Liver (tissue), 9 donors: ENCODE measurements around the gene MXD4. TPM values are rescaled to one million over a fixed set of nuclear protein-coding genes. Genes with fewer than 3 reads are reported as not detected.
A peak's percentile ranks its signal among the peaks of the same experiment; 100 is the strongest.

Source experiments
- DNase-seq: peaks from one replicate; pipeline ENCODE4 v3.0.0-alpha.2; 2017; ENCODE audit warnings: low spot score
- H3K27ac ChIP-seq, 2 donors: one replicate each; pipeline ENCODE4 v1.7.0; 2013; ENCODE audit warnings: inconsistent platforms in 2 of 2, low read length in 2 of 2, control low read depth in 1 of 2, low read depth in 1 of 2, mild to moderate bottlenecking in 1 of 2
- H3K27me3 ChIP-seq, 4 donors: one replicate each; pipeline versions ENCODE4 v1.6.1 to v1.7.0; 2013; ENCODE audit warnings: low read length in 3 of 4, inconsistent platforms in 1 of 4, mild to moderate bottlenecking in 1 of 4, moderate library complexity in 1 of 4; ENCODE audit not compliant: control insufficient read depth in 4 of 4, insufficient read depth in 4 of 4
- H3K36me3 ChIP-seq, 4 donors: one replicate each; pipeline versions ENCODE4 v1.6.1 to v1.7.0; 2013; ENCODE audit warnings: low read length in 3 of 4, mild to moderate bottlenecking in 3 of 4, low read depth in 1 of 4, moderate library complexity in 1 of 4; ENCODE audit not compliant: control insufficient read depth in 4 of 4, insufficient read depth in 3 of 4
- H3K4me1 ChIP-seq, 4 donors: one replicate each; pipeline versions ENCODE4 v1.6.1 to v1.7.0; 2013; ENCODE audit warnings: low read length in 3 of 4, mild to moderate bottlenecking in 3 of 4, moderate library complexity in 1 of 4; ENCODE audit not compliant: control insufficient read depth in 4 of 4, insufficient read depth in 4 of 4
- H3K4me3 ChIP-seq, 3 donors: one replicate each; pipeline versions ENCODE4 v1.6.1 to v1.7.0; 2013; ENCODE audit warnings: low read length in 3 of 3, control low read depth in 1 of 3, low read depth in 1 of 3, mild to moderate bottlenecking in 1 of 3
- H3K9ac ChIP-seq, 2 donors: one replicate each; pipeline ENCODE4 v1.7.0; 2013; ENCODE audit warnings: low read length in 2 of 2, mild to moderate bottlenecking in 2 of 2, moderate library complexity in 2 of 2, control low read depth in 1 of 2, low read depth in 1 of 2
- H3K9me3 ChIP-seq, 4 donors: one replicate each; pipeline versions ENCODE4 v1.6.1 to v1.7.0; 2013; ENCODE audit warnings: low read length in 3 of 4; ENCODE audit not compliant: control insufficient read depth in 4 of 4
- EGR1 ChIP-seq, 2 donors: IDR thresholded peaks; 2 replicates each; pipeline ENCODE4 v1.6.1; 2016 to 2018; ENCODE audit warnings: antibody characterized with exemption in 2 of 2, low read depth in 2 of 2
- FOXA2 ChIP-seq: IDR thresholded peaks from 2 replicates; pipeline ENCODE4 v1.6.1; 2016; ENCODE audit warnings: antibody characterized with exemption
- HNF4A ChIP-seq, 2 donors: conservative IDR thresholded peaks; 2 replicates each; pipeline ENCODE4 v1.6.1; 2016; ENCODE audit warnings: antibody characterized with exemption in 2 of 2, mild to moderate bottlenecking in 2 of 2
- TAF1 ChIP-seq: conservative IDR thresholded peaks from 2 replicates; pipeline ENCODE4 v1.6.1; 2016; ENCODE audit warnings: antibody characterized with exemption, mild to moderate bottlenecking
- YY1 ChIP-seq: IDR thresholded peaks from 2 replicates; pipeline ENCODE4 v1.6.1; 2016; ENCODE audit warnings: antibody characterized with exemption, mild to moderate bottlenecking
- whole genome bisulfite sequencing: extraction: QIAGEN DNeasy Blood & Tissue Kit; methylation state at CpG from one replicate; pipeline ENCODE4 v1.1.7; 2013; 5-methylcytosine and 5-hydroxymethylcytosine counted together
- polyA plus RNA-seq, 2 donors: library from polyadenylated mRNA; stranded (reverse) in 1 of 2; unstranded in 1 of 2; fragments of 200-250 nt in 1 of 2; fragments of >200 nt in 1 of 2; fragmentation: Nextera tagmentation in 1 of 2; extraction: Ambion mirVana in 1 of 2; gene quantifications; one replicate each; pipeline versions ENCODE4 v1.2.1 to v1.2.3, GENCODE V29; 2013 to 2015
- total RNA-seq, 2 donors: library from RNA; depleted of rRNA; stranded (reverse); fragments of >200 nt; gene quantifications; one replicate each; pipeline ENCODE4 v1.2.3, GENCODE V29; 2014
- TF ChIP-seq, protein P1 (sequence below): IDR thresholded peaks from 2 replicates; pipeline ENCODE4 v1.6.1; 2016; ENCODE audit warnings: antibody characterized with exemption
- TF ChIP-seq, protein P2 (sequence below): fragments of 150-350 bp; IDR thresholded peaks from 2 replicates; pipeline ENCODE4 v1.5.1; 2017; ENCODE audit warnings: improper control_type of control experiment, low read depth, low read length; ENCODE audit not compliant: missing input control
- TF ChIP-seq, protein P3 (sequence below): IDR thresholded peaks from 2 replicates; pipeline ENCODE4 v1.6.1; 2016; ENCODE audit warnings: antibody characterized with exemption
- TF ChIP-seq, protein P4 (sequence below): IDR thresholded peaks from 2 replicates; pipeline ENCODE4 v1.6.1; 2016; ENCODE audit warnings: antibody characterized with exemption, mild to moderate bottlenecking
- donor health status: healthy.
- donor health status: healthy.
- donor health status: healthy.
- donor health status: healthy.
- donor health status: healthy.

The MXD4 gene, protein sequence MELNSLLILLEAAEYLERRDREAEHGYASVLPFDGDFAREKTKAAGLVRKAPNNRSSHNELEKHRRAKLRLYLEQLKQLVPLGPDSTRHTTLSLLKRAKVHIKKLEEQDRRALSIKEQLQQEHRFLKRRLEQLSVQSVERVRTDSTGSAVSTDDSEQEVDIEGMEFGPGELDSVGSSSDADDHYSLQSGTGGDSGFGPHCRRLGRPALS
- total RNA-seq (10 to 100 TPM; 17.0 to 19.6 TPM), polyA plus RNA-seq (10 to 100 TPM in 1 of 2 donors, 1 to 10 TPM in 1; 6.5 to 14.8 TPM)

DNA sequence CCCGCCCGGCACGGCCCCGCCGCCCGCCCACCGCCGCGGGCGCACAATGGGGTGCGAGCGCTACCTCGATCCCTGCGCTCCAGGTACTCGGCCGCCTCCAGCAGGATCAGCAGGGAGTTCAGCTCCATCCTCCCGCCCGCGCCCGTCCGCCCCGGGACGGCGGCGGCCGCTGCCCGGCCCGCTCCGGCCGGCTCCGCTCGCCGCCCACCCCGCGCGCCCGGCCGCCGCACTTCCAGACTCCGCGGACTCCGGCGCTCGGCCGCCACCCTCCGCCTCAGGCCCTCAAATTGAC is at the start of gene MXD4:
TSS of gene MXD4 (minus strand) at position 257 of the 292 bp plus-strand sequence. CDS start at position 128, 129 bp downstream.
- no peaks in the 10 kb centered on the region for H3K27me3 ChIP-seq
- H3K4me3 ChIP-seq: peak within 1 kb of the TSS; percentile 61 to 89 (median 79)
- no peaks in the 10 kb centered on the region for H3K9me3 ChIP-seq
- DNase-seq: no peak
- H3K4me1 ChIP-seq: peaks cover 8 to 48% (median 27%) of the 10 kb centered on the region in 4 donors
- TF ChIP-seq, protein P1, sequence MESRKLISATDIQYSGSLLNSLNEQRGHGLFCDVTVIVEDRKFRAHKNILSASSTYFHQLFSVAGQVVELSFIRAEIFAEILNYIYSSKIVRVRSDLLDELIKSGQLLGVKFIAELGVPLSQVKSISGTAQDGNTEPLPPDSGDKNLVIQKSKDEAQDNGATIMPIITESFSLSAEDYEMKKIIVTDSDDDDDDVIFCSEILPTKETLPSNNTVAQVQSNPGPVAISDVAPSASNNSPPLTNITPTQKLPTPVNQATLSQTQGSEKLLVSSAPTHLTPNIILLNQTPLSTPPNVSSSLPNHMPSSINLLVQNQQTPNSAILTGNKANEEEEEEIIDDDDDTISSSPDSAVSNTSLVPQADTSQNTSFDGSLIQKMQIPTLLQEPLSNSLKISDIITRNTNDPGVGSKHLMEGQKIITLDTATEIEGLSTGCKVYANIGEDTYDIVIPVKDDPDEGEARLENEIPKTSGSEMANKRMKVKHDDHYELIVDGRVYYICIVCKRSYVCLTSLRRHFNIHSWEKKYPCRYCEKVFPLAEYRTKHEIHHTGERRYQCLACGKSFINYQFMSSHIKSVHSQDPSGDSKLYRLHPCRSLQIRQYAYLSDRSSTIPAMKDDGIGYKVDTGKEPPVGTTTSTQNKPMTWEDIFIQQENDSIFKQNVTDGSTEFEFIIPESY: no peak
- TF ChIP-seq TAF1 (no peak), HNF4A (conservative IDR thresholded peaks at IDR 0.05) (no peak)
- under 1% methylated on average over 46 of the region's 46 CpGs for WGBS
- peak within 1 kb of the TSS; percentile 48 to 49 for H3K9ac ChIP-seq
- peak within 1 kb of the TSS; percentile 81 to 85 for H3K27ac ChIP-seq
- peaks cover 0 to 3% (median 1%) of the 10 kb centered on the region in 4 donors for H3K36me3 ChIP-seq

DNA sequence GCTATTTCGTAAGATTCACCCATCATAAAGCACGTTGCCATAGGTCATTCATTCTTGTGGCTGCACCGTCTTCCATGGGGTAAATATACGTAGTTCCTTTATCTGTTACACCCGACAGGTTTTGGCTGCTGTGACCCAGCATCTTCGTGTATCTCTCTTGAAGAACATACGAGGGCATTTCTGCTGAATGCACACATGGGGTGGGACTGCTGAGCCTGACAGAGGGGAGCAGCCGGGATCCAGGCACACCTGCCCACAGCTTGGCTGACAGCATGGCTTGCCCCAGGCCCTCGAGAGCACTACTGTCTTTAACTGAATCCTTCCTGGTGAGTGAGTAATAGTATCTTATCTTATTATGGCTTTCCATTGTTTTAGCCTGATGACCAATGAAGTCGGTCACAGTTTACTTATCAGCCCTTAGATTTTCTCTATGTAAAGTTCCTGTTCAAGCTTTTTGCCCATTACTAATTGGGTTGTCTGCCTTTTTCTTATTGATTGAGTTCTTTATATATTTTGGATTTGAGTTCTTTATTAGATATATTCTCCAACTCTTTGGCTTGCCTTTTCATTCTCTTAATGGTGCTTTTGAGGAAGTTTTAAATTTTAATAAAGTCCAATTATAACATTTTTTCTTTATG is 45.0 kb upstream of the MXD4 start:
- Histone ChIP-seq H3K4me3 (no peak overlapping the region), H3K4me1 (no peaks in the 10 kb centered on the region), H3K27me3 (no peaks in the 10 kb centered on the region), H3K27ac (no peak overlapping the region), H3K9ac (no peak overlapping the region), H3K9me3 (peaks cover 0 to 5% (median 3%) of the 10 kb centered on the region in 4 donors), H3K36me3 (no peaks in the 10 kb centered on the region)
- WGBS: 92% methylated on average over 10 of the region's 10 CpGs
- peak; percentile 14 for DNase-seq
- TF ChIP-seq, protein P2, sequence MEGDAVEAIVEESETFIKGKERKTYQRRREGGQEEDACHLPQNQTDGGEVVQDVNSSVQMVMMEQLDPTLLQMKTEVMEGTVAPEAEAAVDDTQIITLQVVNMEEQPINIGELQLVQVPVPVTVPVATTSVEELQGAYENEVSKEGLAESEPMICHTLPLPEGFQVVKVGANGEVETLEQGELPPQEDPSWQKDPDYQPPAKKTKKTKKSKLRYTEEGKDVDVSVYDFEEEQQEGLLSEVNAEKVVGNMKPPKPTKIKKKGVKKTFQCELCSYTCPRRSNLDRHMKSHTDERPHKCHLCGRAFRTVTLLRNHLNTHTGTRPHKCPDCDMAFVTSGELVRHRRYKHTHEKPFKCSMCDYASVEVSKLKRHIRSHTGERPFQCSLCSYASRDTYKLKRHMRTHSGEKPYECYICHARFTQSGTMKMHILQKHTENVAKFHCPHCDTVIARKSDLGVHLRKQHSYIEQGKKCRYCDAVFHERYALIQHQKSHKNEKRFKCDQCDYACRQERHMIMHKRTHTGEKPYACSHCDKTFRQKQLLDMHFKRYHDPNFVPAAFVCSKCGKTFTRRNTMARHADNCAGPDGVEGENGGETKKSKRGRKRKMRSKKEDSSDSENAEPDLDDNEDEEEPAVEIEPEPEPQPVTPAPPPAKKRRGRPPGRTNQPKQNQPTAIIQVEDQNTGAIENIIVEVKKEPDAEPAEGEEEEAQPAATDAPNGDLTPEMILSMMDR: no peak
- TF ChIP-seq, protein P3, sequence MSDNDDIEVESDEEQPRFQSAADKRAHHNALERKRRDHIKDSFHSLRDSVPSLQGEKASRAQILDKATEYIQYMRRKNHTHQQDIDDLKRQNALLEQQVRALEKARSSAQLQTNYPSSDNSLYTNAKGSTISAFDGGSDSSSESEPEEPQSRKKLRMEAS: no peak
- TF ChIP-seq EGR1 (IDR thresholded peaks at IDR 0.05; ENCODE audit: low read depth in 2 of 2) (no peak), YY1 (no peak), TAF1 (no peak), FOXA2 (no peak), HNF4A (conservative IDR thresholded peaks at IDR 0.05) (no peak)
- TF ChIP-seq, protein P1: no peak
- TF ChIP-seq, protein P4, sequence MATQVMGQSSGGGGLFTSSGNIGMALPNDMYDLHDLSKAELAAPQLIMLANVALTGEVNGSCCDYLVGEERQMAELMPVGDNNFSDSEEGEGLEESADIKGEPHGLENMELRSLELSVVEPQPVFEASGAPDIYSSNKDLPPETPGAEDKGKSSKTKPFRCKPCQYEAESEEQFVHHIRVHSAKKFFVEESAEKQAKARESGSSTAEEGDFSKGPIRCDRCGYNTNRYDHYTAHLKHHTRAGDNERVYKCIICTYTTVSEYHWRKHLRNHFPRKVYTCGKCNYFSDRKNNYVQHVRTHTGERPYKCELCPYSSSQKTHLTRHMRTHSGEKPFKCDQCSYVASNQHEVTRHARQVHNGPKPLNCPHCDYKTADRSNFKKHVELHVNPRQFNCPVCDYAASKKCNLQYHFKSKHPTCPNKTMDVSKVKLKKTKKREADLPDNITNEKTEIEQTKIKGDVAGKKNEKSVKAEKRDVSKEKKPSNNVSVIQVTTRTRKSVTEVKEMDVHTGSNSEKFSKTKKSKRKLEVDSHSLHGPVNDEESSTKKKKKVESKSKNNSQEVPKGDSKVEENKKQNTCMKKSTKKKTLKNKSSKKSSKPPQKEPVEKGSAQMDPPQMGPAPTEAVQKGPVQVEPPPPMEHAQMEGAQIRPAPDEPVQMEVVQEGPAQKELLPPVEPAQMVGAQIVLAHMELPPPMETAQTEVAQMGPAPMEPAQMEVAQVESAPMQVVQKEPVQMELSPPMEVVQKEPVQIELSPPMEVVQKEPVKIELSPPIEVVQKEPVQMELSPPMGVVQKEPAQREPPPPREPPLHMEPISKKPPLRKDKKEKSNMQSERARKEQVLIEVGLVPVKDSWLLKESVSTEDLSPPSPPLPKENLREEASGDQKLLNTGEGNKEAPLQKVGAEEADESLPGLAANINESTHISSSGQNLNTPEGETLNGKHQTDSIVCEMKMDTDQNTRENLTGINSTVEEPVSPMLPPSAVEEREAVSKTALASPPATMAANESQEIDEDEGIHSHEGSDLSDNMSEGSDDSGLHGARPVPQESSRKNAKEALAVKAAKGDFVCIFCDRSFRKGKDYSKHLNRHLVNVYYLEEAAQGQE: no peak
